Peyer's patch (tissue), 4 donors: Measurements from ENCODE around the gene TULP3. TPM values are rescaled to one million over a fixed set of nuclear protein-coding genes. Genes with fewer than 3 reads are reported as not detected.

ENCODE experiments used
- DNase-seq, 3 donors: peaks; one replicate each; pipeline ENCODE4 v3.0.0-alpha.2; 2017 to 2019
- H3K27ac ChIP-seq, 4 donors: fragments of 200-600 bp; sonication (generic); one replicate each; pipeline ENCODE4 v1.5.1; 2016 to 2019
- H3K27me3 ChIP-seq, 2 donors: fragments of 200-600 bp; sonication (generic); one replicate each; pipeline ENCODE4 v1.5.1; 2019
- H3K36me3 ChIP-seq, 3 donors: fragments of 200-600 bp; sonication (generic); one replicate each; pipeline ENCODE4 v1.5.1; 2016 to 2019
- H3K4me1 ChIP-seq, 4 donors: fragments of 200-600 bp; sonication (generic); one replicate each; pipeline ENCODE4 v1.5.1; 2016 to 2019
- H3K4me3 ChIP-seq, 4 donors: fragments of 200-600 bp; sonication (generic); 1 replicate in 3 of 4; 2 replicates in 1 of 4; pipeline ENCODE4 v1.5.1; 2016 to 2019; ENCODE audit warnings: mild to moderate bottlenecking in 1 of 4
- H3K9me3 ChIP-seq, 4 donors: fragments of 200-600 bp; sonication (generic); one replicate each; pipeline ENCODE4 v1.5.1; 2016 to 2019; ENCODE audit warnings: mild to moderate bottlenecking in 1 of 4
- POLR2A ChIP-seq, 2 donors: fragments of 450-650 bp; IDR thresholded peaks; one replicate each; pipeline ENCODE4 v1.5.1; 2017; ENCODE audit warnings: antibody characterized with exemption in 2 of 2, mild to moderate bottlenecking in 2 of 2, moderate library complexity in 2 of 2
- total RNA-seq, 4 donors: library from RNA; depleted of rRNA; stranded (reverse); fragments of >200 nt; gene quantifications; one replicate each; pipeline ENCODE4 v1.1.0, GENCODE V29; 2016
- TF ChIP-seq, protein P1 (sequence below), 6 experiments: fragments of 450-650 bp in 4 of 6; fragments of 200-600 bp in 2 of 6; sonication (generic) in 1 of 6; IDR thresholded peaks; one replicate each; pipeline ENCODE4 v1.5.1; 2017 to 2019; ENCODE audit warnings: antibody characterized with exemption in 6 of 6, mild to moderate bottlenecking in 3 of 6, moderate library complexity in 1 of 6

The TULP3 gene
- total RNA-seq, 4 donors from 2014 or later, result 7.2 to 63.5 (median 12.6) TPM

DNA sequence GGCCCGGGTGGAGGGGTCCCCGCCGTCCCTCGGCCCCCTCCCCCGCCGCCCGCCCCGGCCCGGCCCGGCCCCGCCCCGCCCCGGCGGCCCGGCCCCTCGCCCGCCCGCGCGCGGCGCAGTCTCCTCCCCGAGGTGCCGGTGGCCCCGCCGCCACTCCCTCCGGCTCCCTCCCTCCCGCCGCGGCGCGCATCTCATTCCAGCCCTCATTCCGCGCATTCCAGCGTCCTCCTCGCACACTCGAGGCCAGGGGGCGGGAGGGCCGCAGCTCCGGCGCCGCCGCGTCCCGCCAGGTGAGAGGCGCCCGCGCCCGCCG is 68.5 kb downstream of the TULP3 start, which contains the start of gene TEAD4:
TSS of gene TEAD4 (plus strand) at position 206 of the 313 bp plus-strand sequence.
- Histone ChIP-seq H3K4me3 (peak within 1 kb of the TSS; percentile 28 to 66 (median 51)), H3K4me1 (peaks cover 0 to 19% (median 7%) of the 10 kb centered on the region in 4 donors), H3K27ac (peak within 1 kb of the TSS; percentile 14 to 84 (median 61)), H3K27me3 (no peaks in the 10 kb centered on the region), H3K9me3 (no peaks in the 10 kb centered on the region), H3K36me3 (no peaks in the 10 kb centered on the region)
- DNase-seq, result peak in 1 of 3 donors; percentile 75
- no peak for TF ChIP-seq POLR2A (IDR thresholded peaks at IDR 0.05)
- TF ChIP-seq, protein P1, sequence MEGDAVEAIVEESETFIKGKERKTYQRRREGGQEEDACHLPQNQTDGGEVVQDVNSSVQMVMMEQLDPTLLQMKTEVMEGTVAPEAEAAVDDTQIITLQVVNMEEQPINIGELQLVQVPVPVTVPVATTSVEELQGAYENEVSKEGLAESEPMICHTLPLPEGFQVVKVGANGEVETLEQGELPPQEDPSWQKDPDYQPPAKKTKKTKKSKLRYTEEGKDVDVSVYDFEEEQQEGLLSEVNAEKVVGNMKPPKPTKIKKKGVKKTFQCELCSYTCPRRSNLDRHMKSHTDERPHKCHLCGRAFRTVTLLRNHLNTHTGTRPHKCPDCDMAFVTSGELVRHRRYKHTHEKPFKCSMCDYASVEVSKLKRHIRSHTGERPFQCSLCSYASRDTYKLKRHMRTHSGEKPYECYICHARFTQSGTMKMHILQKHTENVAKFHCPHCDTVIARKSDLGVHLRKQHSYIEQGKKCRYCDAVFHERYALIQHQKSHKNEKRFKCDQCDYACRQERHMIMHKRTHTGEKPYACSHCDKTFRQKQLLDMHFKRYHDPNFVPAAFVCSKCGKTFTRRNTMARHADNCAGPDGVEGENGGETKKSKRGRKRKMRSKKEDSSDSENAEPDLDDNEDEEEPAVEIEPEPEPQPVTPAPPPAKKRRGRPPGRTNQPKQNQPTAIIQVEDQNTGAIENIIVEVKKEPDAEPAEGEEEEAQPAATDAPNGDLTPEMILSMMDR (IDR thresholded peaks at IDR 0.05), result no peak

DNA sequence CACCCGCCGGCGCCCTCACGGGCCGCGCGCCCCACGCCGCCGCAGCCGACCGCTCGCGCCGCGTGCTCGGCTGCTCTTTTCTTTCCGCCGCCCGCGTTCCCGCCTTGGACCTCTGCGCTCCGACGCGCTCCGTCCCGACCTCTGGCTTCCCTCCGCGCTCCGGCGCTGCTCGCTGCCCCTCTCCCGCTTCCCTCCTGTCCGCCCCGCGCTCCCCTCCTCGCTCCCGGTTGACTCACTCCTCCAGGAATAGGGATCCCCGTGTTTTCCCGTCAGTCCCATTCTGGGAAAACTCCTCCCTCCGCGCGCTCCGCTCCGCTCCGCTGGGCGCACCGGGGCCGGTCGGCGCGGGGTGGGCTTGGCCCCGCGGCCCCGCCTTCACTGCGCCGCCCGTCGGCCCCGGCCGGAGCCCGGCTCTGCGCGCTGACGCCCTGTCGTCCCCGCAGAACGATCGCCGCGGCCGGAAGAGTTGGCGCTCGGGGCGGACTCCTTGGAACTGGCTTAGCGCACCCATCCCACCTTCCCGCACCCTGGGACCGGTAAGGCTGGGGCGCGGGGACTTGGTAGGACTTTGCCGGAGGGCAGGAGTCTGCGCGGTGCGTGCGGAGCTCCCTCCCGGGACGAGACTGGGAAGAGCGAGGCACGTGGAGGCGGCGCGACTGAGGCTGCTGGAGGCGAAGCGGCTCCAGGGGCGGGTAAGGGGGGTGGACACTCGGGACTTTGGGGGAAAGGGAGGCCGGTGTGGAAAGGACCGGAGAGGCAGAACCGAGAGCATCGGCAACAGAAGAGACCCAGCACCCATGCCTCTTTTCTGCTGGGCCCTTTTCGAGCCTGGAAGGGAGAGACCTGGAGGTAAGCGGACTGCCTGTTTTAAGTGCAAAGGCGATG is 69.1 kb downstream of the TULP3 start:
- Histone ChIP-seq H3K4me3 (peak overlapping the region; percentile 27 to 66 (median 51)), H3K9me3 (no peaks in the 10 kb centered on the region), H3K27ac (peak overlapping the region; percentile 14 to 84 (median 61)), H3K4me1 (peaks cover 0 to 19% (median 7%) of the 10 kb centered on the region in 4 donors), H3K36me3 (no peaks in the 10 kb centered on the region), H3K27me3 (no peaks in the 10 kb centered on the region)
- DNase-seq, result peak in 1 of 3 donors; percentile 65
- no peak for TF ChIP-seq POLR2A (IDR thresholded peaks at IDR 0.05)
- TF ChIP-seq, protein P1 (IDR thresholded peaks at IDR 0.05), result no peak

DNA sequence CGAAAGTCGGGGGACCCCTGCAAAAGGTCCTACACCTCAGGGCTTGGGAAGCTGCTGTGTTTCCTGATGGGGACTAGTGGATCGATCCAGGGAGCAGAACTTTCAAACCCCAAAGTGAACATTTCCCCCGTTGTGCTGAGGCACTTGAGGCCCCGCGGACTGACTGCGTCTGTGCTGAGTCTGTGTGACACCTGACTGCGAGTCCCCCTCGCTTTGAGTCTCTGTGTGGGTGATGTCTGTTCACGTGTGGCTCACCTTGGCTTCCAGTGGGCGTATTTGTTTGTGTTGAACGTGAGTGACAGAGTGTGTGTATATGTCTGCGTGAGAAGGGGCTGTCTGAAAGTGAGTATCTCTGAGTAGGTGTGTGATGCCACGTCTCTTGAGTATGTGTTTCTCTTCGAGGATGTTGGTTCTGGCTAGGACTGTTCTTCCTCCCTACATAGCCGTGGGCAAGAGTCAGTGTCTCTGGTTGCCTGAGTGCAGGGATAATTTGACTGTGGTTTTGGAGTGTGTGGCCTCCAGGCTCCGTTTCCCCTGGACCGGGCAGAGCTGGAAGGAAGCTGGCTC is 69.8 kb downstream of the TULP3 start:
- H3K4me1 ChIP-seq, result peaks cover 0 to 19% (median 7%) of the 10 kb centered on the region in 4 donors
- H3K27me3 ChIP-seq, result no peaks in the 10 kb centered on the region
- no peaks in the 10 kb centered on the region for H3K36me3 ChIP-seq
- DNase-seq, result no peak
- TF ChIP-seq, protein P1 (IDR thresholded peaks at IDR 0.05), result no peak
- no peak for TF ChIP-seq POLR2A (IDR thresholded peaks at IDR 0.05)
- H3K9me3 ChIP-seq, result no peaks in the 10 kb centered on the region
- peak overlapping the region in 3 of 4 donors; percentile 38 to 66 (median 64) for H3K4me3 ChIP-seq
- H3K27ac ChIP-seq, result peak overlapping the region in 3 of 4 donors; percentile 42 to 84 (median 80)

GRCh38 chr12:2960996-2961616 is 70.4 kb downstream of the TULP3 start:
- no peaks in the 10 kb centered on the region for H3K9me3 ChIP-seq
- H3K4me1 ChIP-seq, result peaks cover 0 to 19% (median 7%) of the 10 kb centered on the region in 4 donors
- DNase-seq, result no peak
- no peaks in the 10 kb centered on the region for H3K27me3 ChIP-seq
- H3K36me3 ChIP-seq, result no peaks in the 10 kb centered on the region
- H3K4me3 ChIP-seq, result no peak overlapping the region
- TF ChIP-seq POLR2A (IDR thresholded peaks at IDR 0.05), result no peak
- TF ChIP-seq, protein P1 (IDR thresholded peaks at IDR 0.05), result no peak
- no peak overlapping the region for H3K27ac ChIP-seq

GRCh38 chr12:2961705-2962104 is 71.0 kb downstream of the TULP3 start:
- H3K9me3 ChIP-seq, result no peaks in the 10 kb centered on the region
- no peak overlapping the region for H3K4me3 ChIP-seq
- no peaks in the 10 kb centered on the region for H3K36me3 ChIP-seq
- peaks cover 0 to 19% (median 7%) of the 10 kb centered on the region in 4 donors for H3K4me1 ChIP-seq
- DNase-seq, result no peak
- TF ChIP-seq, protein P1 (IDR thresholded peaks at IDR 0.05), result no peak
- TF ChIP-seq POLR2A (IDR thresholded peaks at IDR 0.05), result no peak
- no peak overlapping the region for H3K27ac ChIP-seq
- H3K27me3 ChIP-seq, result no peaks in the 10 kb centered on the region
